HEK293T (cell line): ENCODE results near the gene ODAD3.

Experiments
- CTCF ChIA-PET: fragments of 350-600 bp; formaldehyde crosslinking; extraction: SDS; loops from one replicate; lab custom pipeline; 2021; ENCODE audit warnings: antibody characterized with exemption, inconsistent platforms; lab: Yijun Ruan, JAX
- POLR2A ChIA-PET: fragments of 350-600 bp; formaldehyde crosslinking; extraction: SDS; loops from one replicate; lab custom pipeline; 2020; ENCODE audit warnings: antibody characterized with exemption, inconsistent platforms; lab: Yijun Ruan, JAX
- DNase-seq: peaks from one replicate; pipeline ENCODE4 v3.0.0; 2012; ENCODE audit warnings: mixed read lengths; ENCODE audit errors: extremely low spot score
- ARNT ChIP-seq: fragments of 450-650 bp; IDR thresholded peaks from 2 replicates; pipeline ENCODE4 v1.6.1; 2017; ENCODE audit warnings: mild to moderate bottlenecking
- BHLHE40 ChIP-seq: fragments of 450-650 bp; IDR thresholded peaks from 2 replicates; pipeline ENCODE4 v1.6.1; 2016; ENCODE audit warnings: mild to moderate bottlenecking, moderate library complexity, borderline replicate concordance
- CTBP1 ChIP-seq: fragments of 450-650 bp; IDR thresholded peaks from 2 replicates; pipeline ENCODE4 v1.6.1; 2016; ENCODE audit warnings: borderline replicate concordance
- ELF4 ChIP-seq: fragments of 450-650 bp; IDR thresholded peaks from 2 replicates; pipeline ENCODE4 v1.6.1; 2017; ENCODE audit warnings: antibody characterized with exemption
- FOXA1 ChIP-seq: fragments of 450-650 bp; IDR thresholded peaks from 2 replicates; pipeline ENCODE4 v1.6.1; 2016; ENCODE audit warnings: mild to moderate bottlenecking
- FOXM1 ChIP-seq: fragments of 450-650 bp; IDR thresholded peaks from 2 replicates; pipeline ENCODE4 v1.6.1; 2017; ENCODE audit warnings: mild to moderate bottlenecking, borderline replicate concordance
- HDGF ChIP-seq: fragments of 450-650 bp; IDR thresholded peaks from 2 replicates; pipeline ENCODE4 v1.6.1; 2017; ENCODE audit warnings: antibody characterized with exemption, borderline replicate concordance
- L3MBTL2 ChIP-seq: fragments of 450-650 bp; conservative IDR thresholded peaks from 2 replicates; pipeline ENCODE4 v1.6.1; 2016; ENCODE audit warnings: mild to moderate bottlenecking
- LEF1 ChIP-seq: fragments of 450-650 bp; IDR thresholded peaks from 2 replicates; pipeline ENCODE4 v1.6.1; 2017; ENCODE audit warnings: mild to moderate bottlenecking, borderline replicate concordance
- NFRKB ChIP-seq: fragments of 450-650 bp; IDR thresholded peaks from 2 replicates; pipeline ENCODE4 v1.6.1; 2016; ENCODE audit warnings: mild to moderate bottlenecking, moderate library complexity
- PKNOX1 ChIP-seq: fragments of 450-650 bp; IDR thresholded peaks from 2 replicates; pipeline ENCODE4 v1.6.1; 2016
- SP1 ChIP-seq: fragments of 450-650 bp; IDR thresholded peaks from 2 replicates; pipeline ENCODE4 v1.6.1; 2017
- SUZ12 ChIP-seq: fragments of 450-650 bp; IDR thresholded peaks from 2 replicates; pipeline ENCODE4 v1.6.1; 2016; ENCODE audit warnings: mild to moderate bottlenecking
- TARDBP ChIP-seq: fragments of 450-650 bp; IDR thresholded peaks from 2 replicates; pipeline ENCODE4 v1.6.1; 2016
- ZNF384 ChIP-seq: fragments of 450-650 bp; IDR thresholded peaks from 2 replicates; pipeline ENCODE4 v1.6.1; 2016

The ODAD3 gene

GRCh38 chr19:11435057-11435832 lies at the start of gene ODAD3, which contains the start of gene PRKCSH:
TSS of gene ODAD3 (minus strand) at chr19:11435121. CDS start at chr19:11435016, 105 bp downstream.
TSS of gene PRKCSH (plus strand) at chr19:11435635. CDS start at chr19:11436118, 483 bp downstream.
- TF ChIP-seq HDGF (no peak), NFRKB (no peak), PKNOX1 (peak; percentile 96), L3MBTL2 (peak; percentile 63), BHLHE40 (no peak), ELF4 (peak; percentile 69)
- peak; percentile 99 for DNase-seq
- CTCF ChIA-PET: interaction anchor here (0.6 to 1.4 kb wide), 13 partner anchors 11 to 894 kb away, joined by 3 to 8 read pairs (median 3); partner anchors contain the start of gene TMEM205
- POLR2A ChIA-PET: interaction anchor here (0.6 to 1.8 kb wide), 9 partner anchors 8 to 61 kb away, joined by 3 to 12 read pairs (median 3); partner anchors contain the start of genes RGL3 and SWSAP1

GRCh38 chr19:11483366-11484111 lies 48.6 kb upstream of the ODAD3 start:
- TF ChIP-seq CTBP1 (no peak), ELF4 (no peak), FOXA1 (no peak), FOXM1 (no peak), TARDBP (no peak), SP1 (no peak), L3MBTL2 (no peak), PKNOX1 (no peak), ARNT (no peak)
- POLR2A ChIA-PET: interaction anchor here (1.0 kb wide), 1 partner anchor 139 kb away, joined by 3 read pairs; no protein-coding TSS in a partner anchor
- no peak for DNase-seq
- CTCF ChIA-PET: interaction anchor here (0.5 to 3.0 kb wide), 6 partner anchors 10 to 190 kb away, joined by 3 to 14 read pairs (median 7); no protein-coding TSS in a partner anchor

- CTCF ChIA-PET: interaction anchor here (0.5 to 3.0 kb wide), 18 partner anchors 11 to 402 kb away, joined by 3 to 14 read pairs (median 4); partner anchors contain the start of genes ELOF1 and PRKCSH
- POLR2A ChIA-PET: interaction anchor here (0.7 to 1.7 kb wide), 5 partner anchors 18 to 189 kb away, joined by 3 to 12 read pairs (median 3); partner anchors contain the start of gene SWSAP1
- DNase-seq: peak; percentile 96
- peak; percentile 55; the same call in 1 of the 2 replicates for TF ChIP-seq CTBP1
- peak; percentile 85; the same call in 1 of the 2 replicates for TF ChIP-seq LEF1
- TF ChIP-seq NFRKB: no peak
- TF ChIP-seq PKNOX1: no peak
- TF ChIP-seq FOXM1: peak; percentile 58; the same call in 1 of the 2 replicates
- peak; percentile 79 for TF ChIP-seq ARNT
- no peak for TF ChIP-seq SP1
- no peak; the same call in 1 of the 2 replicates for TF ChIP-seq BHLHE40
- TF ChIP-seq SUZ12: no peak
- no peak; the same call in 1 of the 2 replicates for TF ChIP-seq TARDBP
- TF ChIP-seq L3MBTL2: peak; percentile 96
- TF ChIP-seq ZNF384: no peak
- TF ChIP-seq HDGF: no peak
Observed at GRCh38 chr19:11482384-11483050, 47.6 kb upstream of the ODAD3 start.

- CTCF ChIA-PET: interaction anchor here (0.6 to 3.0 kb wide), 15 partner anchors 12 to 252 kb away, joined by 3 to 14 read pairs (median 5); partner anchors contain the start of gene ELOF1
Observed at GRCh38 chr19:11481534-11482383, 46.8 kb upstream of the ODAD3 start.

More at GRCh38 chr19:11481534-11482383, 46.8 kb upstream of the ODAD3 start:
- POLR2A ChIA-PET: interaction anchor here (0.6 to 1.7 kb wide), 4 partner anchors 21 to 188 kb away, joined by 3 to 12 read pairs (median 6); partner anchors contain the start of gene SWSAP1
- TF ChIP-seq PKNOX1 (0 out of 2 replicates have a peak, but pooled peaks have one; percentile 20), FOXM1 (no peak), L3MBTL2 (peak; percentile 17)
- DNase-seq: peak; percentile 84
